Measurements from ENCODE around the gene ING4.

Gene ING4

DNA sequence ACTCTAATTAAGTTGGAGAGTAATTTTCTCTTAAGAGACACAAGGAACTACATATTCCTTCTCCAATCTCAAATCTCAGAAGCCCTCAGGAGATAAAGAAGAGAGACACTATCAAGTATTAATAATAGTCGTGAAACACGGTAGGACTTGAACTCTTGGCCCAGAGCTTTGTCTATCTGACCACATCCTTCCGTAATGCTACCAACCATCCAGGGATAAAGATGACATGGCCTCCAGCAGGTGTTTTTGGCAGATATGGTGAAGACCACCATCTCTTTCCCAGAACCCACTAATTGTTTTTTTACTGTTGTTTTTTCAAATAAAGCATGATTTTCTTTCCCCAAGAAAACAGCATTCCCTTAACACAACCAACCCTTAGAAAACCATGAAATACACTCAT, 22.9 kb upstream of the ING4 start:
- DNase-seq = no peak

- DNase-seq = peak; percentile 76
Observed at GRCh38 chr12:6684609-6685008, 21.7 kb upstream of the ING4 start.

- DNase-seq = no peak
Observed at GRCh38 chr12:6676962-6677361, 14.0 kb upstream of the ING4 start.

DNA sequence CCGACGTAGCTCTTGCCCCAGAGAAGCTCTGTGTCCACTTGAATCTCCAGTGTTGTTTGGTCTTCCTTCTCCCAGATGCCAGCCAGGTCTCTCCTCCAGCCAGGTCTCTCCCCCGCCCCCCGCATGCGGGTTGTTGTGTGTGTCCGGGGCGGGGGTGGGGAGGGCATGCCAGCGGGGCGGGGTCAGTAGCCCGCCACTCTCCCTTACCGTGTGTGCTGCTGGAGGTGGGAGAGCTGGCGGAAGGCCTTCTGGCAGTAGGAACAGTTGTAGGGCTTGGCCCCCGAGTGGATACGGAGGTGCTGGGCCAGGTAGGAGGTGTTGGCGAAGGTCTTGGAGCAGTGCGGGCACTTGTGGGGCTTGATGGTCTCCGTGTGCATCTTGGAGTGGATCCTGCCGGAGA, 9.2 kb upstream of the ING4 start:
- DNase-seq = no peak

DNA sequence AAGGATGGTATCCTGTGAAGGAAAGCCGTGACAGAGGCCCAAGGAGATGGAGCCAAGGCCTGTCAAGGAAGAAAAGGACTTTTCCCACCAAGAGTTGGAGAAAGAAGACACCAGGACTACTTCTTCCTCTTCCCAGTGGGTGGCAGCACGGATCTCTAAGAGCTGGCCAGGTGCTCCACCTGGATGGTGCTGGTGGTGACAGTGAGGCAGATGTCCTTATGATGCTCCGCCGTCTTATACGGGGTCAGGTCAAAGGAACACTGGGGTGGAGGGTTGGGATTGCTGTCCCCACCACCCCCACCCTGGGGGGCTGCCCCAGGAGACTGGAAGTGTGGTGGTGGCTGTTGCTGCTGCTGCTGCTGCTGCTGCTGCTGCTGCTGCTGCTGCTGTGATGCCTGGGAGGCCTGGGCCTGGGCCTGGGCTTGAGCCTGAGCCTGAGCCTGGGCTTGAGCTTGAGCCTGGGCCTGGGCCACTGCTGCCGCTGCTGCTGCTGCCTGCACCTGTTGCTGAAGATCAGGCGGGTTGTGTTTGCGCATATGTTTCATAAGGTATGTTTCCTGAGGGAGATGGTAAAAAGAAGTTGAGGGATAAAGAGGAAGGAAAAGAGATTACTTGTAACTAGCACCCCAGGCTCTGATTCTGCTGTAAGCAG, 4.8 kb upstream of the ING4 start:
- peak; percentile 31 for DNase-seq

DNA sequence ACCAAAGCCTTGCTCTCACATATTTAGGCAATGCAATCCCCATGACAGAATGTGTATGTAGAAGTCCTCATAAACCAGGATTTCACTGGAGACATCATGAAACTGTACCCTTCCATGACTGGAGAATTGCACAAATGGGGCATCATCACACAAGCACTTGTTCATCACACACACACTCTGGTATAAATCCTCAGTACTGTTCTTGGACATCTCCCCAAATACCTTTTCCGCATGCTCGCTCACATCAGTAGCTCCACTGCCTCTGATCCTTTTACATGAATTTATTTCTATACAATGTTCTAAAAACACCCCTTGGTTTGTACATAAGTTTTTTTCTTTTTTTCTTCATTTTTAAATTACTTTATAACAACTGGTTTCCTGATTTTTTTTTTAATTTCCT, 3.3 kb upstream of the ING4 start:
- no peak for DNase-seq

DNA sequence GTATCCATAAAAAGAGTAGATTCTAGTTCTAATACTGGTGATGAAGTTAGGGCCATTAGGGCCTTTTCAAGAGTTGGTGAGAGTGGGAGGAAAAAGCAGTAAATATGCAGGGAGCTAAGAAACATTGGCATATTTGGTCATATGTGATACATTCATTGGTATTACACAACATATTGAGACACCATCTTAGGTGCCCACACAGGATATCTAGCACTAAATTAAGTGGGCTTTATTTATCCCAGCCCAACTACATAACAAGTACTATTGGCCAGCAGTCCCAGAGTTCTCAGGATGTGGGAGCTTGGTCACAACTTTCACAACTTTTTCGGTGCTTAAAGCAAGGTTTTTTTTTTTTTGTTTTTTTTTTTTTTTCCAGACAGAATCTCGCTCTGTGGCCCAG, 2.0 kb upstream of the ING4 start:
- DNase-seq = no peak

GRCh38 chr12:6662602-6662905, 365 bp downstream of the ING4 start:
- DNase-seq = peak; percentile 68

- DNase-seq = no peak
Observed at GRCh38 chr12:6653987-6654386, 8.9 kb downstream of the ING4 start.

- no peak for DNase-seq
Observed at GRCh38 chr12:6653342-6653741, 9.6 kb downstream of the ING4 start.

DNA sequence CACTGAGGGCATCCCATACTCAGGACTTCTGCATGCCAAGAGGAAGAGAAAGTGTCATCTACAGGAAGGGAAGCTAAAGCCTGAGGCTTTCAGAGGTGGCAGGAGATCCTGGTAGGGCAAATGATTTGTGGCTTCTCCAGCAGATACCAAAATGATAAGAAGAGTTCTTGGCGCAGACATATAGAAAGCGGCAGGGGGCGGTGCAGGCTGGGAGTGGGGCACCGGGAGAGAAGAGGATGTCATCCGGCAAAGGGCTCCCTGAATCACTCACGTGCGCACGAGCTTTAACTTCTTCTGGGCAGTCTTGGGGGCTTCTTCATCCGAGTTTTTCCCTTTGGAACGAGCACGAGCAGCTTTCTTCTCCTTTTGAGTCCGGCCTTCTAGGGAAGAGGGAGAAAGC, 10.5 kb downstream of the ING4 start:
- no peak for DNase-seq

- DNase-seq = no peak
Observed at GRCh38 chr12:6650832-6651231, 12.1 kb downstream of the ING4 start.

DNA sequence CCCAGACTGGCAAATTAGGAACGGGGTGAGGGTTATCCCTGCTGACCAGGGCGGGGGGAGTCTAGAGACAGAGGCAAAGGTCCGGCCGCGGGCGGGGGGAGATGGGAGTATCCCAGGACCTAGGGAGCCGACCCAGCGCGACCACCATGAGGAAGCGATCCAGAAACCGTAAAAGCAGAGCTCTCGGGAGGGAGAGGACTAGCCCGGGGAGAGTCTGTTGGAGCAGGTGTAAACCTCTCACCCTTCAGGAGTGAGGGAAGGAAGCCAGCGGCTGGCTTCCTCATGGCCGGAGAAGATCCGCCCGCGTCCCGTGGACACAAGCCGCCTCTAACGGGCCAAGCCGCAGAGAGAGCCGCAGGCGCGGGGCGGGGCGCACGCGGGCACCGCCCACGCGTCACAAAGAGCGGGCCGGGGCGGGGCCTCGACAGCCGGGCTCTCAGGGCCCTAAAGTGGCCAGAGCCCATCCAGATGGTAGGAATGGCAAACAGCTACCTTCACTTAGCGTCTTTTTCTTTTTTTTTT, 15.8 kb downstream of the ING4 start, which contains the start of gene ACRBP:
Gene ACRBP, minus strand, starts transcription at position 350 of the 522 bp plus-strand sequence. Its CDS starts 66 bp downstream, at position 284.
- no peak for DNase-seq

- no peak for DNase-seq
Observed at GRCh38 chr12:6646276-6647082, 16.4 kb downstream of the ING4 start.

- peak; percentile 57 for DNase-seq
Observed at GRCh38 chr12:6644903-6645302, 18.0 kb downstream of the ING4 start.

GRCh38 chr12:6644257-6644596, 18.7 kb downstream of the ING4 start:
- no peak for DNase-seq

GRCh38 chr12:6643569-6644256, 19.2 kb downstream of the ING4 start:
- no peak for DNase-seq

- no peak for DNase-seq
Observed at GRCh38 chr12:6641131-6641530, 21.8 kb downstream of the ING4 start.

DNA sequence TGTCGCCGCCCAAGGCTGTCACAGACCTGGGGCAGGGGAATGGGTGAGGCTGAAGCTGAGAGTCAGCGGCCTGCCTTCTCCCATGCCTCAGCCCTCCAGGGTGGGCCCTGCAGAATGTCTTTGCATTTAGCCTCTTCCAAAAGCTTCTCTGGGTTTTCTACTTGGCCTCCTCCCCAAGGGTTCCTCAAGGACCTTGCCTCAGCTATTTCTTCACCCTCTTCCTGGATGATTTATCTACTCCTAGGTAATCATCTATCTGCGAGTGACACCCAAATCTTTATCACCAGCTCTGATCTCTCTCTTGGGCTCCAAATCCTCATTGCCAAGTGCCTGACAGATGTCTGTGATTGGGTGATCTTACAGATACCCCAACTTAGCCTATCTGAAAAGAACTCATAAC, 22.4 kb downstream of the ING4 start:
- DNase-seq = no peak

DNA sequence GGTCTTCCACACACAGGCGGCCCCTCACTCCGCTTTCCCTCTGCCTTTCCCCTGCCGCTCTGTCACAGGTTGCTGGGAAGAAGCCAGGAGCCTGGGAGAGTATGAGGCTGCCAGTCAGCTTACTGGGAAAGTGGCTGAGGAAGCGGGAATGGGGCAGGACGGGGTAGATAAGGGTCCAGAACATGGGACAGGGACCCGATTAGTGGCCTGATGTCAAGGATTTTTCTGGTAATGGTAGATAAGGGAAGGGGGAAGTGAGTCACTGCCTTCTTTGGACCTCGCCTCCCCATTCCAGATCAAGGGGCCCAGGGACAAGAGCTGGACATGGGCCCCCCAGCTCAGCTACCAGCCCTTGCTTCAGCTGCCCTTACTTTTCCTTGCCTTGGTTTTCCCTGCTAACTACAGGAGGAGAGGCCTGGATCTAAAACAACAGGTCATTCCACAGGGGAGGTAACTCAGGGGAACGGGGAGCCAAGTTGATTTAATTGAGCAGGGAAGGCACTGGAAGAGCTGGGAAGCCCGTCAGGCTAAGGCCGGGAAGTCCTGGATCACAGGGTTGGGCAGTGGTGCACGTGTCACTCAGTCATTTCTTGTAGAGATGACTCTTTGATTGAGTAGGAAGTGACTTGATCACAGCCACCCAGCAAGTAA, 23.6 kb downstream of the ING4 start:
- DNase-seq = no peak

DNA sequence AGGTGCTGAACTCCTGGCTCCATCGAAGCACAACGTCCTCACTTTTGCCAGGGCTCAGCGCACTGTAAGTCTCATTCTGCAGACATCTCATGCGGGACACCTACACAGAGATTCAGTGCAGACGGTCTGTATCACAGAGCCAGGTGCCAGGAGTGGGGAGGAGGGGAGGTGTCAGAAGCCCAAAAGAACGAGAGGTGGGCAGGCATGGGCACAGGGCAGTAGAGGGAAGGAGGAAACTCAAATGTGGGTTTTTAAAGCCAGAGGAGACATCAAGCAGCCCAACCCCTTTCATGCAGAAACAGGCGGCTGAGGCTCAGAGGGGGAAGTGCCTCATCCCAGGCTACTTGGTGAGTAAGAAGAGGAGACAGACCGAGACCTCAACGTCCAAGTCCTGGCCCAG, 24.6 kb downstream of the ING4 start:
- no peak for DNase-seq

- DNase-seq = peak; percentile 27
Observed at GRCh38 chr12:6635856-6636531, 26.9 kb downstream of the ING4 start, which contains the start of gene LPAR5. Gene LPAR5 (minus strand): TSS chr12:6635959. CDS start chr12:6621248, 14,711 bp downstream.

DNA sequence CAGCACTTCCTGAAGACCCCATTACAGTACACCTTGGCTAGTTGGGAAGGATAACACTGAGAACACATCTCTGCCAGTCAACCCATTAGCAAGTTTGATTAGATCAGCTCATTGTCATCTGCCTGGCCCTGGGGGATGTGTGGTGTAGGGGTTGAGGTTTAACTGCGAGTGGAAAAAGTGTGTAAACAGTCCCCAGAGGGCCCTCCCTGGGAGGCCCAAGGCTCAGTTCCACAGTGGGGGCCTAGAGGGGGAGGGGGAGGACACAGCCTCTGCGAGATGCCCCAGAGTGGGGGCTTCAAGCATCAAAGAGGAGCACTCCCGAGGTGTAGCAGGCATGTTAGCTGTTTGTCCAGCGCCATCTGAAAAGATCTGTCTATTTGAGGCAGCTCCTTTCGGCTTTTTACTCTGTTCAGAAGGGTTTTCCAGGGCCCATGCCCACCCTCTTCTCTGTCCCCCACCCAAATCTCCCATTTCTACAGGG, 27.5 kb downstream of the ING4 start:
- DNase-seq = no peak
